T-helper 2 cell treated with Interferon-gamma antibody and Interleukin-4, amounts not matched to agents 5 μg/mL and 100 μg/mL, for 36 hours (primary cell): Measurements from ENCODE around the gene PSG1.
"Not testable (repeated sequence)": the region's sequence is repeated elsewhere in the genome, so short reads cannot be mapped to it uniquely, and the experiment has no call there.

Experiments
- DNase-seq: peaks from one replicate; pipeline ENCODE4 v3.0.0; 2021; ENCODE audit warnings: low spot score
- H3K27ac Mint-ChIP-seq: one replicate; pipeline ENCODE4 v1.8.0; 2021; ENCODE audit warnings: mild to moderate bottlenecking, mixed read lengths
- H3K27me3 Mint-ChIP-seq: one replicate; pipeline ENCODE4 v1.8.0; 2021; ENCODE audit warnings: low read depth, mixed read lengths
- H3K36me3 Mint-ChIP-seq: one replicate; pipeline ENCODE4 v1.8.0; 2021; ENCODE audit warnings: low read depth, mixed read lengths
- H3K4me1 Mint-ChIP-seq: one replicate; pipeline ENCODE4 v1.8.0; 2021; ENCODE audit warnings: low read depth, mixed read lengths
- H3K4me3 Mint-ChIP-seq: one replicate; pipeline ENCODE4 v1.8.0; 2022; ENCODE audit warnings: mild to moderate bottlenecking, moderate library complexity, mixed read lengths
- H3K9me3 Mint-ChIP-seq: one replicate; pipeline ENCODE4 v1.8.0; 2021; ENCODE audit warnings: mixed read lengths

PSG1 gene

GRCh38 chr19:42857544-42857867, 22.0 kb downstream of the PSG1 start:
- Mint-ChIP-seq H3K27ac (no peak overlapping the region), H3K9me3 (no peaks in the 10 kb centered on the region), H3K36me3 (no peaks in the 10 kb centered on the region), H3K4me3 (no peak overlapping the region), H3K4me1 (no peaks in the 10 kb centered on the region), H3K27me3 (no peaks in the 10 kb centered on the region)
- no peak for DNase-seq

DNA sequence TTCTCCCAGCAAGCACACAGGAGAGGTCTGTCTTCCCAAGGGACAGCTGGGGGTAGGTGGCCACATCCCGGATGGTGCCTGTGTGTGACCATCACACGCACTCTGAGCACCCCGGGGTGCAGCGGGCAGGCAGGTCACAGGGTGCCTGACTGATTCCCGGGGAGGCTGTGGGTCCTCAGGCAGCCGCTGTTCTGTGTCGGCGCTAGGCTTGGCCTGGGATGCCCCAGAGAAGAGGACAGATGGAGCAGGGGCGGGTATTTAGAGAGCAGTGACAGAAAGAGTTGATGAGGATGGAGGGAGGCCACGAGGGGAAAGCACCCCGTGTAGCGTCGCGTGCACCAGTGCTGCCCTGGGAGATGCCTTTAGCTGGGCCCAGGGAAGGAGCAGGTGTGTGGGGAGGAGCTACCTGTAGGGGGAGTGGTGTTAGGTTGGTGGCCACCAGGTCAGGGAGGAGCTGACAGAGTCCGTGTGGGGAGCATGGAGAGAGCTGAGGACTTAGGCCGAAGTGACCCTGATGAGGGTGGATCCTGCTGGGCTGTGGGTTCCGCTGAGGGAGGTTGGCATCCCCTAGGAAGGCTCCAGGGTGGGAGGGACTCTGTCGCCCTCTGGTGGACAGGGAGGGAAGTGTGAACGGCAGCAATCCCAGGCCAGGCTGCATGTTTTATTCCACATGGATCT, 22.5 kb downstream of the PSG1 start:
- H3K9me3 Mint-ChIP-seq, H3K4me3 Mint-ChIP-seq, DNase-seq, H3K27ac Mint-ChIP-seq, H3K36me3 Mint-ChIP-seq, H3K4me1 Mint-ChIP-seq, H3K27me3 Mint-ChIP-seq: not testable (repeated sequence)

DNA sequence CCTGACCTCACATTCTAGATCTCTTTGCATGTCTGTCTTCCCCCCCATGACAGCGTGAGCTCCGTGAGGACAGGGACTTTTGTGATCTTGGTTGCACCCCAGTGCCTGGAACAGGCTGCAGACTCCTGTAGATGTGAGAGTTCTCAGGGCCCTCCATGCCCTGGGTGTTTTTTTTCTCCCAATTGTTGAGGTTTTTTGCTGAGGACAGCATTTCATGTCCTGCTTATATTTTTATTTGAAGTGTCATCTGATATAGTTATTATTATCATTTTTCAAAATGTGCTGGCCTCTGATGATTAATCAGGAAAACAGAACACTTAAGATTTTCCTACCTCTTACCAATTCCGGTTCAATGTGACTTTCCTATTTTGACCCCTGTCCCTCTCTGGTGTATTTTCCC, 24.8 kb downstream of the PSG1 start:
- H3K27ac Mint-ChIP-seq, H3K36me3 Mint-ChIP-seq, DNase-seq, H3K9me3 Mint-ChIP-seq, H3K27me3 Mint-ChIP-seq, H3K4me3 Mint-ChIP-seq, H3K4me1 Mint-ChIP-seq: not testable (repeated sequence)

DNA sequence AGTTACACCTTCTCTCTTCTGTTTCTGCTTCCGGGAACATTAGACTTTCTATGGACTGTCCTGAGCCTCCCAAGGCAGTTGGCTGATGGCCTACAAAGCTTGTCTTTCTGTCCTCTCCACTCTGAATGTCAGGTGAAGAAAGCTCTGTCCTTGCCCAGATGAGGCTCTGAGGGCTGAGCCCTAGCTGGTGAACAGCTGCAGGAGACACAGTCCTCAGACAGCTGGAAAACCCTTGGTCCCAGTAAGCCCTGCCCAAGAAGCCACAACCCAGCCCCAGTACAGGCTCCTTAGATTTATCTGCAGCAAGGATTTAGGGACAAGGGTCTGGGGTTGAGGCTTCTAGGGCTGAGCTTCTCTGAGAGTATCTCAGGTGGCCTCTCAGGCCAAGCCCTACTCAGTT, 26.3 kb downstream of the PSG1 start:
- not testable (repeated sequence) for H3K27me3 Mint-ChIP-seq, H3K27ac Mint-ChIP-seq, H3K9me3 Mint-ChIP-seq

GRCh38 chr19:42852821-42853220, 26.7 kb downstream of the PSG1 start:
- H3K4me1 Mint-ChIP-seq, H3K36me3 Mint-ChIP-seq, DNase-seq, H3K27ac Mint-ChIP-seq, H3K4me3 Mint-ChIP-seq, H3K27me3 Mint-ChIP-seq, H3K9me3 Mint-ChIP-seq: not testable (repeated sequence)

More for the DNA sequence above, 26.3 kb downstream of the PSG1 start:
- H3K4me3 Mint-ChIP-seq, H3K4me1 Mint-ChIP-seq, H3K36me3 Mint-ChIP-seq, DNase-seq: not testable (repeated sequence)

DNA sequence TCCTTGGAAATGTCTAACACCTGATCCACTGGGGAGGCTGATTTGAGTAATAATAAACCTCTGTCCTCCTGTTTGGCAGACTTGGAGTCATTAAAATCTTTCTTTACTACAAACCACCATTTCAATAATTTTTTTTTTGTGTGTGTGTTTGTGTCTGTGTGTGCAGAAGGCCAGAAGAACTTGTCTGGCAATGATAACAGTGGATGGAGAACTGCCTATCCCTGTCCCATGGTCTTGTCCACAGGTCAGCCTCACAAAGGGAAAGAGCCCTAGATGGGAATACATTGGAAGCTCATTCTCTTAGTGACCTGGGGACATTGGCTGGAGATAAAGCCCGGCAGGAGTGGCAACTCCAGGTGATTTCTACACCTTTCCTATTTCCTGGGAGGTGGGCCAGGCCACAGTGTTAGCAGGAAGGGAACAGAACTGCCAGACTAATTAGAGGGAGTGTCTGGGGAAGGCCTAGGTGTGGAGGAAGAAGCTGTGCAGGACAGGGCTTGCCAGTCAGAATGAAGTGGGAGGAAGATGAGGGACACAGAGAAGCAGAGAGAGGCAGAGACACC, 27.7 kb downstream of the PSG1 start:
- not testable (repeated sequence) for DNase-seq, H3K27me3 Mint-ChIP-seq, H3K4me3 Mint-ChIP-seq, H3K9me3 Mint-ChIP-seq, H3K4me1 Mint-ChIP-seq, H3K36me3 Mint-ChIP-seq, H3K27ac Mint-ChIP-seq

DNA sequence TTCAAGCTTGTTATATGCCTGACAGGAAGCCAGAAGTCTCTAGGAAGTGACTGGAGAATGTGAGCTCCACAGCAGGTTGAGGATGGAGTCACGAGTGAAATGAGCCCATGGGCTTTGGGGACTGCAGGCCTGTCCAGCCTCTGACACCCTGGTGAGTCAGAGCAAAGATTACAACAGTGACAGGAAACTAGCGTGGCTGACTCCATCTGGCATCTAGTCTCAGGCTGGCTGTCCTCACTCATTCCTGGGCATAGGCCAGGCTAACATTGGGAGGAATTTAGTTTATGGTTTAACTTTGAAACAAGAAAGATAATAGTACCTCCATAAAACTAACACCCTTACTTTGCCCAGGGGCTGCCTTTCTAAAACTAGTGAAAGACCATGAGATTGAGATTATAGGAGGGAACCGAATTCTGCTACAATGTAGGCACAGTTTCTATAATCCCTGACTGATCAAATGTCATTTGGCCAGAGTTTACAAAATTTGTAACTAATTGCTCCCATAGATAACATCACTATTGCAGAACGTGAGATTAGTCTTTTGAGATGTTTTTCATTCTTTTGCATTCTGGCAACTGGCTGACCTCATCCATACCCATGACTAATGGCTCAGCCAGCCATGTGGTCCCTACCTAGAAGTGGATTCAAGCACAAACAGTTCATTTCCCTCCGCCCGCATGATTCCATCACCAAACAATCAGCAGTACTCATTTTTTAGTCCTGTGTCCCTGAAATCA, 28.4 kb downstream of the PSG1 start:
- H3K27ac Mint-ChIP-seq = no peak overlapping the region
- H3K36me3 Mint-ChIP-seq = no peaks in the 10 kb centered on the region
- no peaks in the 10 kb centered on the region for H3K9me3 Mint-ChIP-seq
- H3K27me3 Mint-ChIP-seq = no peaks in the 10 kb centered on the region
- no peaks in the 10 kb centered on the region for H3K4me1 Mint-ChIP-seq
- DNase-seq = no peak
- H3K4me3 Mint-ChIP-seq = no peak overlapping the region

- Mint-ChIP-seq H3K27me3 (no peaks in the 10 kb centered on the region), H3K4me1 (no peaks in the 10 kb centered on the region), H3K36me3 (no peaks in the 10 kb centered on the region), H3K27ac (no peak overlapping the region), H3K4me3 (no peak overlapping the region), H3K9me3 (no peaks in the 10 kb centered on the region)
- DNase-seq = no peak
These were observed 32.9 kb downstream of the PSG1 start for GRCh38 chr19:42846597-42846996.

- H3K36me3 Mint-ChIP-seq, H3K9me3 Mint-ChIP-seq, H3K27me3 Mint-ChIP-seq, H3K4me3 Mint-ChIP-seq, DNase-seq, H3K4me1 Mint-ChIP-seq, H3K27ac Mint-ChIP-seq: not testable (repeated sequence)
These were observed 35.9 kb downstream of the PSG1 start for GRCh38 chr19:42843631-42844030.

GRCh38 chr19:42832746-42833442, 46.6 kb downstream of the PSG1 start:
- not testable (repeated sequence) for H3K9me3 Mint-ChIP-seq, DNase-seq, H3K27ac Mint-ChIP-seq, H3K4me3 Mint-ChIP-seq, H3K36me3 Mint-ChIP-seq, H3K4me1 Mint-ChIP-seq, H3K27me3 Mint-ChIP-seq

- not testable (repeated sequence) for H3K4me1 Mint-ChIP-seq, H3K27ac Mint-ChIP-seq, H3K9me3 Mint-ChIP-seq, DNase-seq, H3K4me3 Mint-ChIP-seq, H3K27me3 Mint-ChIP-seq, H3K36me3 Mint-ChIP-seq
These were observed 47.4 kb downstream of the PSG1 start for GRCh38 chr19:42832023-42832680.

- no peaks in the 10 kb centered on the region for H3K4me1 Mint-ChIP-seq
- no peak overlapping the region for H3K27ac Mint-ChIP-seq
- H3K4me3 Mint-ChIP-seq = no peak overlapping the region
- DNase-seq = no peak
- no peaks in the 10 kb centered on the region for H3K36me3 Mint-ChIP-seq
- no peaks in the 10 kb centered on the region for H3K9me3 Mint-ChIP-seq
- peaks cover 4% of the 10 kb centered on the region for H3K27me3 Mint-ChIP-seq
These were observed 48.1 kb downstream of the PSG1 start for GRCh38 chr19:42831221-42832019.

GRCh38 chr19:42821306-42821977, 58.1 kb downstream of the PSG1 start:
- H3K4me1 Mint-ChIP-seq, H3K27ac Mint-ChIP-seq, H3K9me3 Mint-ChIP-seq, H3K36me3 Mint-ChIP-seq, H3K4me3 Mint-ChIP-seq, DNase-seq, H3K27me3 Mint-ChIP-seq: not testable (repeated sequence)
